ELR (cell line): ENCODE data around the gene PLEKHA7.
A peak's percentile ranks its signal among the peaks of the same experiment; 100 is the strongest.
"Not testable (repeated sequence)": the region's sequence is repeated elsewhere in the genome, so short reads cannot be mapped to it uniquely, and the experiment has no call there.

Experiments used
- DNase-seq: peaks from one replicate; pipeline ENCODE4 v3.0.0-alpha.2; 2015; ENCODE audit warnings: low read depth

PLEKHA7 gene

GRCh38 chr11:16904761-16905160 lies 109.5 kb downstream of the PLEKHA7 start:
- not testable (repeated sequence) for DNase-seq

- peak; percentile 25 for DNase-seq
These were observed 111.3 kb downstream of the PLEKHA7 start for GRCh38 chr11:16902781-16903378.

- DNase-seq, result peak; percentile 43
These were observed 112.0 kb downstream of the PLEKHA7 start for GRCh38 chr11:16902182-16902581.

GRCh38 chr11:16900491-16900890 lies 113.7 kb downstream of the PLEKHA7 start:
- no peak for DNase-seq

- no peak for DNase-seq
These were observed 114.4 kb downstream of the PLEKHA7 start for GRCh38 chr11:16899708-16900303.

- DNase-seq, result no peak
These were observed 115.8 kb downstream of the PLEKHA7 start for GRCh38 chr11:16898274-16898985.

GRCh38 chr11:16897470-16898061 lies 116.6 kb downstream of the PLEKHA7 start:
- no peak for DNase-seq

- DNase-seq, result no peak
These were observed 117.3 kb downstream of the PLEKHA7 start for GRCh38 chr11:16896729-16897469.

- DNase-seq, result peak; percentile 24
These were observed 118.9 kb downstream of the PLEKHA7 start for GRCh38 chr11:16895306-16895705.

- no peak for DNase-seq
These were observed 120.7 kb downstream of the PLEKHA7 start for GRCh38 chr11:16893456-16894066.

GRCh38 chr11:16891964-16892363 lies 122.2 kb downstream of the PLEKHA7 start:
- peak; percentile 74 for DNase-seq

- no peak for DNase-seq
These were observed 123.0 kb downstream of the PLEKHA7 start for GRCh38 chr11:16891165-16891564.

- no peak for DNase-seq
These were observed 123.8 kb downstream of the PLEKHA7 start for GRCh38 chr11:16890442-16890841.

- no peak for DNase-seq
These were observed 124.3 kb downstream of the PLEKHA7 start for GRCh38 chr11:16889905-16890304.

GRCh38 chr11:16889010-16889409 lies 125.2 kb downstream of the PLEKHA7 start:
- DNase-seq, result not testable (repeated sequence)

GRCh38 chr11:16887887-16888286 lies 126.3 kb downstream of the PLEKHA7 start:
- not testable (repeated sequence) for DNase-seq

GRCh38 chr11:16883174-16883573 lies 131.0 kb downstream of the PLEKHA7 start:
- no peak for DNase-seq

GRCh38 chr11:16881766-16882165 lies 132.4 kb downstream of the PLEKHA7 start:
- no peak for DNase-seq

- peak; percentile 24 for DNase-seq
These were observed 133.0 kb downstream of the PLEKHA7 start for GRCh38 chr11:16881074-16881709.

GRCh38 chr11:16880184-16880801 lies 133.9 kb downstream of the PLEKHA7 start:
- no peak for DNase-seq

GRCh38 chr11:16879690-16880089 lies 134.5 kb downstream of the PLEKHA7 start:
- no peak for DNase-seq
